ENCODE measurements around the gene ADGRG6.

The ADGRG6 gene

DNA sequence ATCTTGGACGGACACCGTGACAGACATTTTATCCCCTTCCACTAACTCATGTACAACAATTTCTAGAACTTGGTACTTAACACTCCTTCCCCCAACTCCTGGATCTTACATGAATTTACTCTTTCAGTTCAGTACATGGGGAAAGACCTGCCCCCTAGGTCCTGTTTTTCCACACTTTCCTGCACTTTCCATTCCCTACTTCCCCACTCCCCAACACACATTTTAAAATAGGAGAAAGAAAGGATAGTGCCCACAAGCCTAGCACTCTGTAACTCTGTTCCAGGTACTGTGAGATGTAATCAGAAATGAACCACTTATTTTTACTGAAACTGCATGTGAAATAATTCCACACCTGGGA is 1.3 kb downstream of the ADGRG6 start:
- Histone ChIP-seq H3K27me3 (replicated peaks; ENCODE audit: control insufficient read depth, insufficient read depth, low read length) (no peaks in the 10 kb centered on the region), H3K4me3 (replicated peaks; ENCODE audit: low read depth, low read length) (no peak overlapping the region), H3K36me3 (ENCODE audit: control insufficient read depth, insufficient read depth, low read length) (no peaks in the 10 kb centered on the region)
- no peak for DNase-seq (ENCODE audit: extremely low read depth, insufficient read length)
- TF ChIP-seq, protein P1, sequence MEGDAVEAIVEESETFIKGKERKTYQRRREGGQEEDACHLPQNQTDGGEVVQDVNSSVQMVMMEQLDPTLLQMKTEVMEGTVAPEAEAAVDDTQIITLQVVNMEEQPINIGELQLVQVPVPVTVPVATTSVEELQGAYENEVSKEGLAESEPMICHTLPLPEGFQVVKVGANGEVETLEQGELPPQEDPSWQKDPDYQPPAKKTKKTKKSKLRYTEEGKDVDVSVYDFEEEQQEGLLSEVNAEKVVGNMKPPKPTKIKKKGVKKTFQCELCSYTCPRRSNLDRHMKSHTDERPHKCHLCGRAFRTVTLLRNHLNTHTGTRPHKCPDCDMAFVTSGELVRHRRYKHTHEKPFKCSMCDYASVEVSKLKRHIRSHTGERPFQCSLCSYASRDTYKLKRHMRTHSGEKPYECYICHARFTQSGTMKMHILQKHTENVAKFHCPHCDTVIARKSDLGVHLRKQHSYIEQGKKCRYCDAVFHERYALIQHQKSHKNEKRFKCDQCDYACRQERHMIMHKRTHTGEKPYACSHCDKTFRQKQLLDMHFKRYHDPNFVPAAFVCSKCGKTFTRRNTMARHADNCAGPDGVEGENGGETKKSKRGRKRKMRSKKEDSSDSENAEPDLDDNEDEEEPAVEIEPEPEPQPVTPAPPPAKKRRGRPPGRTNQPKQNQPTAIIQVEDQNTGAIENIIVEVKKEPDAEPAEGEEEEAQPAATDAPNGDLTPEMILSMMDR (IDR thresholded peaks at IDR 0.05; ENCODE audit: insufficient read depth, low read length, poor library complexity, severe bottlenecking): no peak

- H3K4me3 ChIP-seq (replicated peaks; ENCODE audit: low read depth, low read length): no peak overlapping the region
- DNase-seq (ENCODE audit: extremely low read depth, insufficient read length): no peak
Measured at GRCh38 chr6:142304241-142304640, 2.4 kb downstream of the ADGRG6 start.

GRCh38 chr6:142306736-142307135 is 4.9 kb downstream of the ADGRG6 start:
- H3K27me3 ChIP-seq (replicated peaks; ENCODE audit: control insufficient read depth, insufficient read depth, low read length): no peaks in the 10 kb centered on the region
- DNase-seq (ENCODE audit: extremely low read depth, insufficient read length): no peak
- no peaks in the 10 kb centered on the region for H3K36me3 ChIP-seq (ENCODE audit: control insufficient read depth, insufficient read depth, low read length)
- TF ChIP-seq, protein P1 (IDR thresholded peaks at IDR 0.05; ENCODE audit: insufficient read depth, low read length, poor library complexity, severe bottlenecking): no peak
- H3K4me3 ChIP-seq (replicated peaks; ENCODE audit: low read depth, low read length): no peak overlapping the region

More at GRCh38 chr6:142304241-142304640, 2.4 kb downstream of the ADGRG6 start:
- TF ChIP-seq, protein P1 (IDR thresholded peaks at IDR 0.05; ENCODE audit: insufficient read depth, low read length, poor library complexity, severe bottlenecking): no peak
- no peaks in the 10 kb centered on the region for H3K27me3 ChIP-seq (replicated peaks; ENCODE audit: control insufficient read depth, insufficient read depth, low read length)
- H3K36me3 ChIP-seq (ENCODE audit: control insufficient read depth, insufficient read depth, low read length): no peaks in the 10 kb centered on the region

GRCh38 chr6:142307963-142308748 is 6.3 kb downstream of the ADGRG6 start:
- Histone ChIP-seq H3K27me3 (replicated peaks; ENCODE audit: control insufficient read depth, insufficient read depth, low read length) (no peaks in the 10 kb centered on the region), H3K4me3 (replicated peaks; ENCODE audit: low read depth, low read length) (no peak overlapping the region), H3K36me3 (ENCODE audit: control insufficient read depth, insufficient read depth, low read length) (no peaks in the 10 kb centered on the region)
- TF ChIP-seq, protein P1 (IDR thresholded peaks at IDR 0.05; ENCODE audit: insufficient read depth, low read length, poor library complexity, severe bottlenecking): no peak
- DNase-seq (ENCODE audit: extremely low read depth, insufficient read length): no peak

DNA sequence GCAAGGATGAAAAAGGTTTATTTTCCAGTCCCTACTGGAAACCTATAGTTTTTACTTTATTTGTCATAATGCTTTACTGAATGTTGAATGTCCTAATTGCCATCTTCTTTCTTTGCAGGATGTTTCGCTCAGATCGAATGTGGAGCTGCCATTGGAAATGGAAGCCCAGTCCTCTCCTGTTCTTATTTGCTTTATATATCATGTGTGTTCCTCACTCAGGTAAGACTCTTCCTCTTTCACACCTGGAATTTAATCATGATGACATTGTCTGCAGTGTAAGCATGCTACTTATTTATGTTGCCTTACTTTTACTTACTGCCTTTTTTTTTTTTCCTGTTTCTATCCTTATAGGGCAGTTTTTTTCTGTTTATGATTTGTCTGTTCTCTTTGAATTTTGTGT is 7.6 kb downstream of the ADGRG6 start:
- no peaks in the 10 kb centered on the region for H3K27me3 ChIP-seq (replicated peaks; ENCODE audit: control insufficient read depth, insufficient read depth, low read length)
- no peak overlapping the region for H3K4me3 ChIP-seq (replicated peaks; ENCODE audit: low read depth, low read length)
- TF ChIP-seq, protein P1 (IDR thresholded peaks at IDR 0.05; ENCODE audit: insufficient read depth, low read length, poor library complexity, severe bottlenecking): no peak
- H3K36me3 ChIP-seq (ENCODE audit: control insufficient read depth, insufficient read depth, low read length): no peaks in the 10 kb centered on the region
- DNase-seq (ENCODE audit: extremely low read depth, insufficient read length): no peak

Data from GM06990 (cell line).